Breast epithelium (tissue), 3 donors: Measurements from ENCODE around the gene HOXB5.

Source experiments
- CTCF ChIP-seq, 3 donors: fragments of 450-650 bp; IDR thresholded peaks; one replicate each; pipeline ENCODE4 v1.5.1; 2016 to 2017; ENCODE audit warnings: antibody characterized with exemption in 3 of 3, mild to moderate bottlenecking in 3 of 3, moderate library complexity in 3 of 3
- POLR2AphosphoS5 ChIP-seq, 3 donors: sonication (generic); formaldehyde crosslinking; IDR thresholded peaks; one replicate each; pipeline ENCODE4 v1.6.1; 2017; ENCODE audit warnings: antibody characterized with exemption in 3 of 3

DNA sequence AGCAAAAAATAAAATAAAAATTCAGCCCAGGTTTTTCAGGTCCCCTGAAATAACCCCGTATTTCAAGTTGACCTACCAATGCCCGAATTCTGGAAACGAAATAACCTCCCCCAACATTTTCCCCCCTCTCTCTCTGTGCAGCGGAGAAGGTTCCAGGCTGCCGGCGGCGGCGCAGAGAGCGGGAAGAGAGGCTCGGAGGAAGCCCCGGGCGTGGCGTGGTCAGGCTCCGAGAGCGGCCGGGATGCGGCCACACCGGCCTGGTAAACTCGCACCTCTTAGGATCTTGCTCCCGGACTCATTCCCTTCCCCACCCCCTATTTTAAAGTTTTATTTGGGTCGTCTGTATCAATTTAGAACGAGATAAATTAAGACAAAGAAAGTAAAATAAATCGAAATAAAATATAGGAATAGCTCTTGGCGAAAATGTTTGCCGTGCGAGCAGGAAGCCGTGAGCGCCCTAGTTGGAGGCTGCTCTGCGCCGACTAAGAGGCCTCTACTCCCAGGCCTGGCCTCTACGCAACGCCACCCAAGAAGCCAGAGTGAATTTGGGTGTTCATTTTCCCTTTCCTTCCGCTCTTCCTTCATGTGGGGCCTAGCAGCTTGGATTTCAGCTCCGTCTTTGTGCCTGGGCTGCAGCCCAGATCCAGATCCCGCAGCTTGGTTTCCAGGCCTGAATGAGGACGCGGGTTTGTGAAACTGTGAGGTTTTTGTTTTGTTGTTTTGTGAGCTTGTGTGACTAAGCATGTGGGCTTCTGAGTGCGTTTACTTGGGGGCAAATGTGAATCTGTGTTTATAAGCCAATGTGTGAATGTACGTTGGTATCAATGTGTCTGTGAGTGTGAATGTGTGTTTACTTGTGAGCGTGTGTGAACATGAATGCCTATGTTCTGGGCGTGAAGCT, 12.7 kb upstream of the HOXB5 start:
- no peak for TF ChIP-seq CTCF (IDR thresholded peaks at IDR 0.05)
- TF ChIP-seq POLR2AphosphoS5 (IDR thresholded peaks at IDR 0.05) = no peak
